Heart right ventricle (tissue), 16 donors: ENCODE data around the gene MYORG. TPM values are rescaled to one million over a fixed set of nuclear protein-coding genes. Genes with fewer than 3 reads are reported as not detected.
A peak's percentile ranks its signal among the peaks of the same experiment; 100 is the strongest.

Experiments
- ATAC-seq, 8 donors: fragments of 200-7000 bp; cut with Tn5 transposase; one replicate each; pipeline ENCODE4 v1.9.1; 2020; ENCODE audit warnings: mild to moderate bottlenecking in 8 of 8, moderate library complexity in 8 of 8, moderate number of reproducible peaks in 1 of 8
- DNase-seq, 2 donors: peaks; one replicate each; pipeline ENCODE4 v3.0.0-alpha.2; 2020
- H3K27ac ChIP-seq, 10 donors: fragments of 200-600 bp; sonication (generic) in 2 of 10; one replicate each; pipeline versions ENCODE4 v1.5.0 to v1.8.0; 2020 to 2022; ENCODE audit warnings: mild to moderate bottlenecking in 3 of 10
- H3K27me3 ChIP-seq, 7 donors: fragments of 200-600 bp; one replicate each; pipeline ENCODE4 v1.8.0; 2021 to 2022; ENCODE audit warnings: mild to moderate bottlenecking in 2 of 7
- H3K36me3 ChIP-seq, 9 donors: fragments of 200-600 bp; sonication (generic) in 1 of 9; one replicate each; pipeline versions ENCODE4 v1.5.0 to v1.8.0; 2020 to 2022; ENCODE audit warnings: mild to moderate bottlenecking in 2 of 9
- H3K4me1 ChIP-seq, 9 donors: fragments of 200-600 bp; sonication (generic) in 1 of 9; one replicate each; pipeline versions ENCODE4 v1.5.0 to v1.8.0; 2020 to 2022; ENCODE audit warnings: mild to moderate bottlenecking in 4 of 9
- H3K4me3 ChIP-seq, 10 donors: fragments of 200-600 bp; sonication (generic) in 2 of 10; one replicate each; pipeline versions ENCODE4 v1.5.0 to v1.8.0; 2020 to 2022; ENCODE audit warnings: mild to moderate bottlenecking in 7 of 10, moderate library complexity in 2 of 10
- H3K9me3 ChIP-seq, 11 donors: fragments of 200-600 bp in 10 of 11; sonication (generic) in 2 of 11; one replicate each; pipeline versions ENCODE4 v1.5.0 to v1.8.0; 2013 to 2022; ENCODE audit warnings: mild to moderate bottlenecking in 2 of 11, control low read depth in 1 of 11, moderate library complexity in 1 of 11
- CTCF ChIP-seq, 9 donors: fragments of 200-600 bp; sonication (generic) in 2 of 9; IDR thresholded peaks; one replicate each; pipeline versions ENCODE4 v1.5.0 to v1.8.0; 2021 to 2022; ENCODE audit warnings: antibody characterized with exemption in 9 of 9, mild to moderate bottlenecking in 5 of 9, moderate library complexity in 1 of 9
- WGBS, 2 donors: extraction: QIAGEN DNeasy Blood & Tissue Kit; methylation state at CpG; one replicate each; pipeline ENCODE4 v1.1.7; 2013; ENCODE audit warnings: inconsistent platforms in 1 of 2; 5-methylcytosine and 5-hydroxymethylcytosine counted together
- intact Hi-C, 10 donors: fragments of 100-400 bp; cut with DNase I; formaldehyde crosslinking; loops; one replicate each; pipeline versions ENCODE4 v1.11.1 to v1.14.2; 2022
- polyA plus RNA-seq, 2 donors: library from polyadenylated mRNA; stranded (reverse); fragments of 200-250 nt; gene quantifications; one replicate each; pipeline ENCODE4 v1.2.3, GENCODE V29; 2013
- total RNA-seq, 10 donors: library from RNA; stranded (reverse); fragmentation: NEBNext Ultra II Directional in 3 of 10; extraction: Animal tissue kit (Norgen Biotek cat#: 25700) in 3 of 10; gene quantifications; one replicate each; pipeline versions ENCODE4 v1.2.1 to v1.2.4, GENCODE V29; 2021 to 2023
- donor health status: Arrhythmogenic right ventricular cardiomyopathy.
- donor health status: ischemic (EF 13 %, LVEDD 7.1; RV severe dilation, severe dysfunction).
- donor health status: healthy with polysubstance abuse.
- donor health status: DM: no; HTN: yes; CAD: no.
- donor health status: DM: no; HTN: no; CAD: no.
- donor health status: ischemic (EF 25% LVEDD 6.9; RV normal size, moderate dysfunction).
- donor health status: ischemic (EF 25% LVEDD 5.7; RV mildly dilated, moderate dysfunction).
- donor health status: healthy.
- donor health status: DM: yes; HTN: yes; CAD: no.
- donor health status: Ischemic cardiomyopathy.
- donor health status: ischemic (EF 35%, LVEDD 5.7; RV mildly dilated, moderate dysfunction).
- donor health status: nonischemic (EF 11% LVEDD 7.7; RV severe dilation, severe dysfunction).
- donor health status: DM: yes; HTN: yes; CAD: no.
- donor health status: PGD.
- donor health status: ischemic (EF 29% LVEDD 5.4; RV normal size, mild dysfunction).
- donor health status: nonischemic (EF 23%, LVEDD 6.1; RV moderate dilation, normal function).

Gene MYORG
- total and polyA plus RNA-seq, 12 donors = 1.3 to 9.1 (median 6.3) TPM

GRCh38 chr9:34328987-34329832 is 47.5 kb downstream of the MYORG start, which contains the start of the genes KIF24 and NUDT2:
TSS of gene KIF24 (minus strand) at chr9:34329268. CDS start at chr9:34311346, 17,922 bp downstream.
TSS of gene NUDT2 (plus strand) at chr9:34329569. CDS start at chr9:34339040, 9,471 bp downstream.
- Histone ChIP-seq H3K4me1 (peaks cover 0 to 39% (median 28%) of the 10 kb centered on the region in 9 donors), H3K36me3 (no peaks in the 10 kb centered on the region), H3K27ac (peak within 1 kb of the TSS; percentile 59 to 97 (median 92)), H3K27me3 (no peaks in the 10 kb centered on the region), H3K9me3 (no peaks in the 10 kb centered on the region), H3K4me3 (peak within 1 kb of the TSS; percentile 62 to 93 (median 81))
- peak; percentile 93 to 99 for DNase-seq
- TF ChIP-seq CTCF (IDR thresholded peaks at IDR 0.05) = peak in 2 of 9 donors; percentile 18 to 24
- peak; percentile 96 to 98 (median 98) for ATAC-seq
- intact Hi-C loops = loop anchor here in 2 of 10 donors (1.0 kb wide), 2 partner anchors 48 to 129 kb away; partner anchors contain the start of genes DNAI1 (in 1 of the 2) and FAM219A (in 1 of the 2)
- 0% methylated on average over 64 of the region's 64 CpGs for WGBS, 2 donors

GRCh38 chr9:34328500-34328986 is 48.2 kb downstream of the MYORG start:
- TF ChIP-seq CTCF (IDR thresholded peaks at IDR 0.05) = no peak
- DNase-seq = no peak
- H3K27ac ChIP-seq = peak overlapping the region in 9 of 10 donors; percentile 8 to 97 (median 51)
- H3K4me3 ChIP-seq = peak overlapping the region; percentile 29 to 93 (median 78)
- WGBS, 2 donors = 1 to 3% methylated on average over 11 of the region's 11 CpGs
- H3K4me1 ChIP-seq = peaks cover 0 to 37% (median 25%) of the 10 kb centered on the region in 9 donors
- no peaks in the 10 kb centered on the region for H3K9me3 ChIP-seq
- no peak for ATAC-seq
- no peaks in the 10 kb centered on the region for H3K36me3 ChIP-seq
- no peaks in the 10 kb centered on the region for H3K27me3 ChIP-seq
- intact Hi-C loops = no loop called here

GRCh38 chr9:34326690-34327089 is 50.0 kb downstream of the MYORG start:
- ATAC-seq (no peak), DNase-seq (no peak)
- Histone ChIP-seq H3K4me3 (no peak overlapping the region), H3K27me3 (no peaks in the 10 kb centered on the region), H3K4me1 (peaks cover 0 to 29% (median 21%) of the 10 kb centered on the region in 9 donors), H3K36me3 (no peaks in the 10 kb centered on the region), H3K9me3 (no peaks in the 10 kb centered on the region), H3K27ac (no peak overlapping the region)
- intact Hi-C loops = no loop called here
- no peak for TF ChIP-seq CTCF (IDR thresholded peaks at IDR 0.05)
- 72 to 77% methylated on average over 1 of the region's 1 CpG for WGBS, 2 donors

- Histone ChIP-seq H3K4me3 (no peak overlapping the region), H3K4me1 (peaks cover 0 to 9% (median 2%) of the 10 kb centered on the region in 9 donors), H3K9me3 (no peaks in the 10 kb centered on the region), H3K36me3 (no peaks in the 10 kb centered on the region), H3K27ac (no peak overlapping the region), H3K27me3 (no peaks in the 10 kb centered on the region)
- no peak for TF ChIP-seq CTCF (IDR thresholded peaks at IDR 0.05)
- WGBS, 2 donors = 53 to 57% methylated on average over 2 of the region's 2 CpGs
- no peak for DNase-seq
- no peak for ATAC-seq
- intact Hi-C loops = no loop called here
These were observed 53.7 kb downstream of the MYORG start for GRCh38 chr9:34322899-34323591.
